GM19452 (cell line): ENCODE results near the gene LIN7A.
"Not testable (repeated sequence)": the region's sequence is repeated elsewhere in the genome, so short reads cannot be mapped to it uniquely, and the experiment has no call there.

Source experiments
- ATAC-seq: cut with Tn5 transposase; IDR thresholded peaks from one replicate; pipeline ENCODE4 v1.9.1; 2021; ENCODE audit not compliant: unreplicated experiment

The LIN7A gene

GRCh38 chr12:80814453-80814852 lies 123.3 kb downstream of the LIN7A start:
- no peak for ATAC-seq

- ATAC-seq, result no peak
Measured at GRCh38 chr12:80813820-80814219, 123.9 kb downstream of the LIN7A start.

GRCh38 chr12:80811957-80812708 lies 125.6 kb downstream of the LIN7A start:
- ATAC-seq, result no peak

GRCh38 chr12:80810874-80811273 lies 126.9 kb downstream of the LIN7A start:
- ATAC-seq, result no peak

GRCh38 chr12:80807640-80808288 lies 130.0 kb downstream of the LIN7A start:
- ATAC-seq, result peak; percentile 86

GRCh38 chr12:80805106-80805505 lies 132.6 kb downstream of the LIN7A start:
- ATAC-seq, result no peak

GRCh38 chr12:80802652-80803400 lies 134.9 kb downstream of the LIN7A start:
- peak; percentile 51 for ATAC-seq

GRCh38 chr12:80798281-80798680 lies 139.5 kb downstream of the LIN7A start:
- no peak for ATAC-seq

- ATAC-seq, result no peak
Measured at GRCh38 chr12:80794551-80794950, 143.2 kb downstream of the LIN7A start.

- no peak for ATAC-seq
Measured at GRCh38 chr12:80792861-80793260, 144.9 kb downstream of the LIN7A start.

GRCh38 chr12:80791863-80792262 lies 145.9 kb downstream of the LIN7A start:
- ATAC-seq, result no peak

- not testable (repeated sequence) for ATAC-seq
Measured at GRCh38 chr12:80788407-80788806, 149.3 kb downstream of the LIN7A start.

GRCh38 chr12:80782963-80783470 lies 154.7 kb downstream of the LIN7A start:
- ATAC-seq, result not testable (repeated sequence)

- ATAC-seq, result no peak
Measured at GRCh38 chr12:80781313-80781712, 156.4 kb downstream of the LIN7A start.

- no peak for ATAC-seq
Measured at GRCh38 chr12:80780746-80781145, 157.0 kb downstream of the LIN7A start.

- peak; percentile 97 for ATAC-seq
Measured at GRCh38 chr12:80778005-80778541, 159.7 kb downstream of the LIN7A start.

- peak; percentile 1 for ATAC-seq
Measured at GRCh38 chr12:80777587-80777986, 160.1 kb downstream of the LIN7A start.

GRCh38 chr12:80776706-80777105 lies 161.0 kb downstream of the LIN7A start:
- no peak for ATAC-seq

- ATAC-seq, result no peak
Measured at GRCh38 chr12:80770958-80771357, 166.8 kb downstream of the LIN7A start.

GRCh38 chr12:80769553-80770140 lies 168.1 kb downstream of the LIN7A start:
- no peak for ATAC-seq

GRCh38 chr12:80766897-80767296 lies 170.8 kb downstream of the LIN7A start:
- ATAC-seq, result peak; percentile 89
